Measurements from ENCODE around the gene PLEKHJ1.

PLEKHJ1 gene

GRCh38 chr19:2266183-2266993, 30.3 kb upstream of the PLEKHJ1 start:
- Histone ChIP-seq H3K9me3 (ENCODE audit: control insufficient read depth, low read length) (no peaks in the 10 kb centered on the region), H3K4me1 (ENCODE audit: control insufficient read depth, insufficient read depth, low read length) (peaks cover 24% of the 10 kb centered on the region), H3K36me3 (ENCODE audit: control insufficient read depth, insufficient read depth, low read length) (no peaks in the 10 kb centered on the region), H3K27me3 (ENCODE audit: control insufficient read depth, insufficient read depth, low read length) (no peaks in the 10 kb centered on the region), H3K9ac (ENCODE audit: low read length) (peak overlapping the region; percentile 18), H3K4me3 (ENCODE audit: low read length) (no peak overlapping the region)

- no peaks in the 10 kb centered on the region for H3K9me3 ChIP-seq (ENCODE audit: control insufficient read depth, low read length)
- H3K4me1 ChIP-seq (ENCODE audit: control insufficient read depth, insufficient read depth, low read length): peaks cover 16% of the 10 kb centered on the region
- H3K36me3 ChIP-seq (ENCODE audit: control insufficient read depth, insufficient read depth, low read length): no peaks in the 10 kb centered on the region
- H3K9ac ChIP-seq (ENCODE audit: low read length): no peak overlapping the region
- H3K4me3 ChIP-seq (ENCODE audit: low read length): no peak overlapping the region
- no peaks in the 10 kb centered on the region for H3K27me3 ChIP-seq (ENCODE audit: control insufficient read depth, insufficient read depth, low read length)
Measured at GRCh38 chr19:2261438-2262172, 25.5 kb upstream of the PLEKHJ1 start.

- H3K36me3 ChIP-seq (ENCODE audit: control insufficient read depth, insufficient read depth, low read length): no peaks in the 10 kb centered on the region
Measured at GRCh38 chr19:2260341-2260805, 24.2 kb upstream of the PLEKHJ1 start.

GRCh38 chr19:2259336-2259735, 23.2 kb upstream of the PLEKHJ1 start:
- Histone ChIP-seq H3K27me3 (ENCODE audit: control insufficient read depth, insufficient read depth, low read length) (peaks cover under 1% of the 10 kb centered on the region), H3K9ac (ENCODE audit: low read length) (no peak overlapping the region), H3K36me3 (ENCODE audit: control insufficient read depth, insufficient read depth, low read length) (no peaks in the 10 kb centered on the region), H3K9me3 (ENCODE audit: control insufficient read depth, low read length) (no peaks in the 10 kb centered on the region), H3K4me1 (ENCODE audit: control insufficient read depth, insufficient read depth, low read length) (peaks cover 6% of the 10 kb centered on the region), H3K4me3 (ENCODE audit: low read length) (no peak overlapping the region)

More at GRCh38 chr19:2260341-2260805, 24.2 kb upstream of the PLEKHJ1 start:
- Histone ChIP-seq H3K4me3 (ENCODE audit: low read length) (no peak overlapping the region), H3K9ac (ENCODE audit: low read length) (no peak overlapping the region), H3K9me3 (ENCODE audit: control insufficient read depth, low read length) (no peaks in the 10 kb centered on the region), H3K27me3 (ENCODE audit: control insufficient read depth, insufficient read depth, low read length) (no peaks in the 10 kb centered on the region), H3K4me1 (ENCODE audit: control insufficient read depth, insufficient read depth, low read length) (peaks cover 10% of the 10 kb centered on the region)

DNA sequence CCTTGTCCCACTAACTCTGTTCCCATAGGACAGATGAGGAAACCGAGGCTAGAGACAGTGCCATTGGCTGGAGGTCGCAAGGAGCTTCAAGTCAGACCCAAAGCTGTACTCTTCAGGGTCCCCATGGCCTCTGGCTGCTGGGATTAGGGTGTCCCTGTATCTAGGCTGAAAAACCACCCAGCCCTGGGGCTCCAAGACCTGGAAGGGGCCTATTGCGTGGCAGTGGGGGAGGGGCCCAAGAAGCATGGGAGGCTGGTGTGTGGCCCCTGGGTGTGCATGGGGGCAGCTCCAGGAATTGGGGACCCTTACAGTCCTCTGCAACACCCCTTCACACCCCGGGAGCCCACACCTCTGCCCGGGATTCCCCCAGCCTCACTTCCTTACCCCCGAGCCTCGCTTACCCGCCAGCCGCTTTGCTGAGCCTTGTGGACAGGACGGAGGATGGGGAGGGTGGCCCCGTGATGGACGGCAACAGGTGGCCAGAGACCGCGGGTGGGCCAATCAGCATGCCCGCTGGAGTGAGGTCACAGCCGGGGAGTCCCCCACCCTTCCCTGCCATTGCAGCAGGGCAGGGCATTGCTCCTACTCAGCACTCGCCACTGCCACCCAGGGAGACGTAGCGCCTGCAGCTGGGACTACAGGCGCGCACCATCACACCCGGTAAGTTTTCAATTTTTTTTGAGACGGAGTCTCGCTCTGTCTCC, 20.0 kb upstream of the PLEKHJ1 start, which contains the start of gene JSRP1:
Gene JSRP1 (minus strand): TSS at position 436 of the 704 bp plus-strand sequence. CDS start 1,103 bp downstream, outside the sequence.
- Histone ChIP-seq H3K27me3 (ENCODE audit: control insufficient read depth, insufficient read depth, low read length) (peaks cover 33% of the 10 kb centered on the region), H3K9ac (ENCODE audit: low read length) (no peak within 1 kb of the TSS), H3K4me3 (ENCODE audit: low read length) (no peak within 1 kb of the TSS), H3K4me1 (ENCODE audit: control insufficient read depth, insufficient read depth, low read length) (peaks cover 30% of the 10 kb centered on the region), H3K36me3 (ENCODE audit: control insufficient read depth, insufficient read depth, low read length) (no peaks in the 10 kb centered on the region), H3K9me3 (ENCODE audit: control insufficient read depth, low read length) (no peaks in the 10 kb centered on the region)

DNA sequence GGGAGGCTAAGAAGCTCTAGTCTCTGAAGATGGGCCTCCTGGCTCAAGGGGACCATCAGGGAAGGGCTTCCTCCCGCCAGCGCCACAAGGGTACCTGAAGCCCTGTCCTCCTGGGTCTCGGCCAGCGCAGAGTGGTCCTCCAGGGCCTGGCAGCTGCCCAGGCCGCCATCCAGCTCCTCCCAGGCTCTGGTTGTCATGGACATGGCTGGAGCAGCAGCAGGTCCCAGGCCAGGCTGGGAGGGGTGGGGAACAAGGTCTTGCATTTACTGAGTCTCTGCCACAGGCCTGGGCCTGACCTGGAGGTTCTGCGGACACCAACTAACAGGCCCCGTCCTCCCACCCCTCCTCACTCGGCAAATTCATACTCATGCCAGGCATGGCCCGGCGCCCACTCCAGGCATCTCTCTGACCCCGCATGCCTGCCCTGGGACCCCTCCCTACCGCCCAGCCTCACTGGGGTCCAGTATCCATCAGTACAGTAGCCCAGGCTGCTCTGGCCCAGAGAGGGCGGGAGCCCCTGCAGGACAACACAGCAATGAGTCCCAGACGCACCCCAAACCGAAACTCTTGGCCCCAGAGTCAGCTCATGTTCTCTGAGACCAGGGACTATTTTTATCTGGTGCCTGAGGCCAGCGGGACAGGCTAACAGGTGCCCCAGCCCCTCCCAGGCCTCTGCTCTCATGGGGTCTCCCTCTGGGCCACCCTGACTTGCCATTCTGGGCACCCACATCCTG, 19.1 kb upstream of the PLEKHJ1 start:
- no peak overlapping the region for H3K4me3 ChIP-seq (ENCODE audit: low read length)
- peaks cover 30% of the 10 kb centered on the region for H3K4me1 ChIP-seq (ENCODE audit: control insufficient read depth, insufficient read depth, low read length)
- H3K9ac ChIP-seq (ENCODE audit: low read length): no peak overlapping the region
- no peaks in the 10 kb centered on the region for H3K9me3 ChIP-seq (ENCODE audit: control insufficient read depth, low read length)
- no peaks in the 10 kb centered on the region for H3K36me3 ChIP-seq (ENCODE audit: control insufficient read depth, insufficient read depth, low read length)
- peaks cover 41% of the 10 kb centered on the region for H3K27me3 ChIP-seq (ENCODE audit: control insufficient read depth, insufficient read depth, low read length)

GRCh38 chr19:2254064-2254872, 18.1 kb upstream of the PLEKHJ1 start:
- Histone ChIP-seq H3K27me3 (ENCODE audit: control insufficient read depth, insufficient read depth, low read length) (peaks cover 52% of the 10 kb centered on the region), H3K4me3 (ENCODE audit: low read length) (no peak overlapping the region), H3K4me1 (ENCODE audit: control insufficient read depth, insufficient read depth, low read length) (peaks cover 29% of the 10 kb centered on the region), H3K9me3 (ENCODE audit: control insufficient read depth, low read length) (no peaks in the 10 kb centered on the region), H3K9ac (ENCODE audit: low read length) (no peak overlapping the region), H3K36me3 (ENCODE audit: control insufficient read depth, insufficient read depth, low read length) (no peaks in the 10 kb centered on the region)

GRCh38 chr19:2253106-2254063, 17.3 kb upstream of the PLEKHJ1 start:
- Histone ChIP-seq H3K27me3 (ENCODE audit: control insufficient read depth, insufficient read depth, low read length) (peaks cover 60% of the 10 kb centered on the region), H3K4me3 (ENCODE audit: low read length) (no peak overlapping the region), H3K4me1 (ENCODE audit: control insufficient read depth, insufficient read depth, low read length) (peaks cover 29% of the 10 kb centered on the region), H3K36me3 (ENCODE audit: control insufficient read depth, insufficient read depth, low read length) (no peaks in the 10 kb centered on the region), H3K9me3 (ENCODE audit: control insufficient read depth, low read length) (no peaks in the 10 kb centered on the region), H3K9ac (ENCODE audit: low read length) (no peak overlapping the region)

- Histone ChIP-seq H3K4me1 (ENCODE audit: control insufficient read depth, insufficient read depth, low read length) (peaks cover 29% of the 10 kb centered on the region), H3K4me3 (ENCODE audit: low read length) (no peak overlapping the region), H3K36me3 (ENCODE audit: control insufficient read depth, insufficient read depth, low read length) (no peaks in the 10 kb centered on the region), H3K27me3 (ENCODE audit: control insufficient read depth, insufficient read depth, low read length) (peaks cover 60% of the 10 kb centered on the region), H3K9me3 (ENCODE audit: control insufficient read depth, low read length) (no peaks in the 10 kb centered on the region), H3K9ac (ENCODE audit: low read length) (no peak overlapping the region)
Measured at GRCh38 chr19:2252797-2253105, 16.6 kb upstream of the PLEKHJ1 start.

DNA sequence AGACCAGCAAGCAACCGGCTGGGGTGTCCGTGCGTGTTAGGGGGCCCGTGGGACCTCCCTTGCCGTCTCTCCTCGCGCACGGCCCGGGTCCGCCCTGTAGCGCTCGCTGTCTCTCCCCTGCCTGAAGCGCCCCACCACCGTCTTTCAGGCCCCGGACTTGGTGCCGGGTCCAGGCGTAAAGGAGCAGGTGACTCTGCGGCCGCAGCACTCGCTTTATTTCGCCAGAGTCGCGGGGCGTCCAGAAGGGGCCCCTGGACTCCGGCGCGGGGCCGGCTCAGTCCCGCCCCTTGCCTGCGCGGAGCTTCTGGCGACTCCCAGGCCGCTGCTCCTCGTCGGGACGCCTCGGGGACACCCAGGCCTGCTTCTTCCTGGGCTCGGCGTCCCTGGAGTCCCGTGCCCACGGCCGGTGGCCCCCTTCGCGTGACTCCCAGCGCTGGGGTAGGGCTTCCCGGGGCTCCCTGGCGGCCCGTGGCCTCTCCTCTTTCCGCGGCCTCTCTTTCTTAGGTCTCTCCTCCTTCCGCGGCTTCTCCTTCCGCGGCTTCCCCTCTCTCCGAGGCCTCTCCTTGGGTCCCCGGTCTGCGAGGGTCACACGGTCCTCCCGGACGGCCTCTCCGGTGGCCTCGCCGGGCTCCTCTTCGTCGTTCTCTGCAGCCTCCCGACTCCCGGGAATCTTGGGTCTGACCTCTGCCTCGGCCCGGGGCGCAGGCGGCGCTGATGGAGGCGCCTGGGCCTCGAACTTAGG, 16.1 kb upstream of the PLEKHJ1 start:
- Histone ChIP-seq H3K27me3 (ENCODE audit: control insufficient read depth, insufficient read depth, low read length) (peaks cover 60% of the 10 kb centered on the region), H3K36me3 (ENCODE audit: control insufficient read depth, insufficient read depth, low read length) (no peaks in the 10 kb centered on the region), H3K4me1 (ENCODE audit: control insufficient read depth, insufficient read depth, low read length) (peaks cover 29% of the 10 kb centered on the region), H3K9me3 (ENCODE audit: control insufficient read depth, low read length) (no peaks in the 10 kb centered on the region), H3K9ac (ENCODE audit: low read length) (no peak overlapping the region), H3K4me3 (ENCODE audit: low read length) (no peak overlapping the region)

Measured in mucosa of stomach (tissue), 1 donor.